Activated CD8-positive, alpha-beta memory T cell treated with anti-CD3 and anti-CD28 coated beads for 24 hours (primary cell): ENCODE results near the gene LRFN5.
"Not testable (repeated sequence)": the region's sequence is repeated elsewhere in the genome, so short reads cannot be mapped to it uniquely, and the experiment has no call there.

ENCODE experiments used
- DNase-seq: peaks from one replicate; pipeline ENCODE4 v3.0.0-alpha.2; 2020

LRFN5 gene

GRCh38 chr14:41641690-41642089 is 35.0 kb downstream of the LRFN5 start:
- DNase-seq = no peak

- no peak for DNase-seq
Measured at GRCh38 chr14:41642367-41642766, 35.7 kb downstream of the LRFN5 start.

GRCh38 chr14:41642789-41643188 is 36.1 kb downstream of the LRFN5 start:
- DNase-seq = no peak

GRCh38 chr14:41644606-41645005 is 37.9 kb downstream of the LRFN5 start:
- DNase-seq = no peak

DNA sequence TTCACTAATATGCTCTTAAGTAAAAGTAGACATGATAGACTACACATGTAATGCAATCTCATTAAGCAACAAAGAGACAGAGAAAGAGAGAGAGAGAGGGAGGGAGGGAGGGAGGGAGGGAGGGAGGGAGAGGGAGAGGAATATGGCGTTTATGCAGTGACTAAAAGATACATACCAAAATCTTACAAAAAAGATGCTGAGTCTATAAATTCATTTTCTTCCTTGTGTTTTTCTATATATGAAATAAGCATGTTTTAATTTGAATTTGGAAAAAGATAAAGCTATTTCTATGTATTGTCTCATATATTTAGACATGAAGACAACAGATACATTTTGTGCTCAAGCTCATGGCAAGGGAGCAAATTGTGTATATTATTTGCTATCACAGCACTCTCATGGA is 44.1 kb downstream of the LRFN5 start:
- DNase-seq = no peak

GRCh38 chr14:41654196-41654595 is 47.5 kb downstream of the LRFN5 start:
- DNase-seq = no peak

GRCh38 chr14:41662780-41663472 is 56.2 kb downstream of the LRFN5 start:
- DNase-seq = no peak

GRCh38 chr14:41663473-41663850 is 56.8 kb downstream of the LRFN5 start:
- DNase-seq = no peak

- no peak for DNase-seq
Measured at GRCh38 chr14:41666301-41666700, 59.6 kb downstream of the LRFN5 start.

GRCh38 chr14:41668356-41668755 is 61.7 kb downstream of the LRFN5 start:
- no peak for DNase-seq

GRCh38 chr14:41673601-41674000 is 66.9 kb downstream of the LRFN5 start:
- DNase-seq = not testable (repeated sequence)

DNA sequence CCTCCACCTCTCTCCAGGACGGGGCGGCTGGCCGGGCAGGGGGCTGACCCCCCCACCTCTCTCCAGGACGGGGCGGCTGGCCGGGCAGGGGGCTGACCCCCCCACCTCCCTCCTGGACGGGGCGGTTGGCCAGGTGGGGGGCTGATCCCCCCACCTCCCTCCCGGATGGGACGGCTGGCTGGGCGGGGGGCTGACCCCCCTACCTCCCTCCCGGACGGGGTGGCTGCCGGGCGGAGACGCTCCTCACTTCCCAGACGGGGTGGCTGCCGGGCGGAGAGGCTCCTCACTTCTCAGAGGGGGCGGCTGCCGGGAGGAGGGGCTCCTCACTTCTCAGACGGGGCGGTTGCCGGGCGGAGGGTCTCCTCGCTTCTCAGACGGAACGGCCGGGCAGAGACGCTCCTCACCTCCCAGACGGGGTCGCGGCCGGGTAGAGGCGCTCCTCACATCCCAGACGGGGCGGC is 67.9 kb downstream of the LRFN5 start:
- not testable (repeated sequence) for DNase-seq

- DNase-seq = no peak
Measured at GRCh38 chr14:41699486-41699885, 92.8 kb downstream of the LRFN5 start.

- no peak for DNase-seq
Measured at GRCh38 chr14:41718477-41719166, 111.9 kb downstream of the LRFN5 start.

GRCh38 chr14:41739203-41739602 is 132.5 kb downstream of the LRFN5 start:
- DNase-seq = no peak

DNA sequence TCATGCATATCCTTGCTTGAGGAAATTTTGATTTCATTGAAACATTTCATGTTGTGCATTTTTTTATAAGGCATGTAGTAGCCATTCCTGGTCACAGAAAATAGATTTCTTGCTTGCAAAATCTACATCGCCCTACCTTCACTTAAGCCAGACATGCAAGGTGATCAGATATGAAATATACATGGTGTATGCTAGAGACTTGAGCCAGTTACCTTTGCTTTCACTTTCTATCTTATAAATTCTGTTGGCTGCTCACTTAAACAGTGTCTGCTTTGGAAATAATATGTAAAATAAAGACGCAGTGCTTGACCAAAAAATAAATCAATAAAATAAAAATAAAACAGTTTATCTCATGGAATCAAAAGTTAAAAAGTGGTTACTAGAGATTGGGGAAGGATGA is 136.5 kb downstream of the LRFN5 start:
- DNase-seq = no peak

- no peak for DNase-seq
Measured at GRCh38 chr14:41749429-41749828, 142.8 kb downstream of the LRFN5 start.

DNA sequence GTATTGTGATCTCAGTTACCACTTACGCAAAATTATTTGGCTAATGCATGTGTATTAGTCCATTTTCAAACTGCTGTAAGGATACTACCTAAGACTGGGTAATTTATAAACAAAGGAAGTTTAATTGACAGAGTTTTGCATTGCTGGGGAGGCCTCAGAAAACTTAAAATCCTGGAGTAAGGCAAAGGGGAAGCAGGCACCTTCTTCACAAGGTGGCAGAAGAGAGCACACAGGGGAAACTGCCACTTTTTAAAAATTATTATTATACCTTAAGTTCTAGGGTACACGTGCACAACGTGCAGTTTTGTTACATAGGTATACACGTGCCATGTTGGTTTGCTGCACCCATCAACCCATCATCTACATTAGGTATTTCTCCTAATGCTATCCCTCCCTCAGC is 143.9 kb downstream of the LRFN5 start:
- not testable (repeated sequence) for DNase-seq

GRCh38 chr14:41758011-41758665 is 151.5 kb downstream of the LRFN5 start:
- DNase-seq = no peak

- DNase-seq = no peak
Measured at GRCh38 chr14:41761204-41761603, 154.5 kb downstream of the LRFN5 start.

DNA sequence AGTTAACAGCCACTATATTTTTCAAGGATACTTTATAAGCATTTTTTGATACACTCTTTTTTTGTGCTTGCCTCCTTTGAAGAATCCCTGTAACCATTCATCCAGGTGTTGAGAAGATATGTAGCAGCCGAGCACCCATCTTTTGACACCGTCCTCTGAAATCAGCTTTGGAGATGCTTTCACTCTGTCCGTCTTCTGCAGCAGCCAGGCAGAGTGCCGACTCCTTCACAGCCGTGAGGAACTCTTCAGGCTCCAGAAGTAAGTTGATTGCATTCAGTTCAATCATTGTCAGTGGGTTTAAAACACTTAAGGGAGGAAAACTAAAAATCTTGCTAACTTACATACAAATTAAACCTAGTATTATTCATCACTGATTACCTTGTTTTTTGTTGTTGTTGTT is 160.1 kb downstream of the LRFN5 start:
- DNase-seq = no peak

DNA sequence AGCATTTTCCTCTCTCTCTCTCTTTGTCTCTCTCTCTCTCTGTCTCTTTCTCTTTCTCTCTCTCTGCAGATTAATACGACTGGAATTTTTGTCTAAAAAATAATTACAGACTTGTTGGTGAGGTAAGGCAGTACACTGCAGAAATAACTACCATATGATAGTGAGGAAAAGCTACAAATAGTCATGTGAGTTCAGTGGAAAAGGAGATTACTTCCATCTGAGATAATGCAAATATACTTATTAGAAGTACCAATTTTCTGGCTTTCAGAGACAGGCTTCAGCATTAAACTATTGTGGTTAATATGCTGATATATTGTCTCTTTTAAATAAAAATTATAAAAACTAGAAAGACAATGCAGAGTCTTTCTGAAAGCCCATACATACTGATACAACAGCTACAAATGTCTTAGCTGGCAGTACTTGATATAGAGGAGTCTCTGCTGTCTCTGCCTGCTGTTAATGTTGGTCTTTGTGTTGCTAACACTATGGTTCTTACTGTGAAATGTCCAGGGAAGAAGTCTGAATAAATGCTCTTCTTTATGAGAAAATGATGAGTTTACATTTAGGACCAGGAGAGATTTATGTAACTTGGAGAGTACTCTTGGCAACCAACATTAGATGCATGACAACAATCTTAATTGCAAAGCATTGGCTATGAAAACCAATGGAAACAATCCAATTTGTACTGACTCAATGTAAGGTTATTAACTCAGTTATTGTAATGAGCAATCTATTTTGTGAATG is 167.0 kb downstream of the LRFN5 start:
- DNase-seq = no peak

DNA sequence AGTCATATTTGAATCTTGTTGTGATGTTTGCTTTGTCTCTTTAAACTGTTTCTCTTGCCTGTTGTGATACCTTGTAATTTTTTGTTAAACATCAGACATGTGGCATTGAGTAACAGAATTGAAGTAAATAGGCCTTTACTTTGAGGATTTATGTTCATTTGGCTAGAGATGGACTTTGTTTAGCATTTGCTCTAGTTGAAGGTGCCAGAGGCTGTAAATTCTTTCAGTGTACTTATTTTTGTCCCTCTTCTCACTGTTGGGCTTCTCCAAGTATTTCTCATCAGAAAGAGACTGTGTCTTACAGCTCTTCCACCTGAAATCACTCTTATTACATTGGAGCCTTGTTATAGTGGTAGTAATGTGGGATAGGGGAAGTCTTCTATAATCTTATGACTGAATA is 175.8 kb downstream of the LRFN5 start:
- DNase-seq = no peak
